GM23338 (cell line): Measurements from ENCODE around the gene KIRREL3. TPM values are rescaled to one million over a fixed set of nuclear protein-coding genes. Genes with fewer than 3 reads are reported as not detected.

Experiments
- ATAC-seq: fragments of 200-7000 bp; cut with Tn5 transposase; 3 replicates; pipeline ENCODE4 v1.9.1; 2020
- DNase-seq: peaks from one replicate; pipeline ENCODE4 v3.0.0-alpha.2; 2015; ENCODE audit warnings: low spot score
- H2AFZ ChIP-seq: fragments of 200-600 bp; sonication (generic); 2 replicates; pipeline ENCODE4 v1.8.0; 2016; ENCODE audit warnings: antibody characterized with exemption, mild to moderate bottlenecking, moderate library complexity
- H3F3A ChIP-seq: fragments of 200-600 bp; sonication (generic); replicated peaks from 2 replicates; pipeline ENCODE4 v1.8.0; 2017; ENCODE audit warnings: antibody characterized with exemption, mixed run types, low read depth
- H3K27ac ChIP-seq: fragments of 200-600 bp; sonication (generic); 2 replicates; pipeline ENCODE4 v1.6.1; 2016; ENCODE audit warnings: low read depth
- H3K27me3 ChIP-seq: fragments of 200-600 bp; sonication (generic); 2 replicates; pipeline ENCODE4 v1.8.0; 2016; ENCODE audit warnings: mild to moderate bottlenecking, mixed run types, moderate library complexity; ENCODE audit not compliant: insufficient read depth
- H3K36me3 ChIP-seq: fragments of 200-600 bp; sonication (generic); 2 replicates; pipeline ENCODE4 v1.8.0; 2016; ENCODE audit warnings: mild to moderate bottlenecking; ENCODE audit not compliant: insufficient read depth
- H3K4me1 ChIP-seq: fragments of 200-600 bp; sonication (generic); 2 replicates; pipeline ENCODE4 v1.8.0; 2016; ENCODE audit warnings: mild to moderate bottlenecking, moderate library complexity; ENCODE audit not compliant: insufficient read depth
- H3K4me2 ChIP-seq: fragments of 200-600 bp; sonication (generic); 2 replicates; pipeline ENCODE4 v1.7.1; 2017; ENCODE audit warnings: mixed run types
- H3K4me3 ChIP-seq: fragments of 200-600 bp; sonication (generic); 2 replicates; pipeline ENCODE4 v1.6.1; 2016; ENCODE audit warnings: mixed run types
- H3K79me2 ChIP-seq: fragments of 200-600 bp; sonication (generic); replicated peaks from 2 replicates; pipeline ENCODE4 v1.8.0; 2017; ENCODE audit warnings: mild to moderate bottlenecking; ENCODE audit not compliant: insufficient read depth
- H3K9me2 ChIP-seq: fragments of 200-600 bp; sonication (generic); 2 replicates; pipeline ENCODE4 v1.8.0; 2017; ENCODE audit not compliant: insufficient read depth
- H4K20me1 ChIP-seq: fragments of 200-600 bp; sonication (generic); replicated peaks from 2 replicates; pipeline ENCODE4 v1.8.0; 2017; ENCODE audit warnings: mild to moderate bottlenecking; ENCODE audit not compliant: insufficient read depth
- H3K27ac Mint-ChIP-seq: 2 replicates; pipeline ENCODE4 v1.8.0; 2020; ENCODE audit warnings: inconsistent platforms, mild to moderate bottlenecking, moderate library complexity, mixed read lengths
- H3K27me3 Mint-ChIP-seq: 3 replicates; pipeline ENCODE4 v1.8.0; 2022; ENCODE audit warnings: low read depth, mild to moderate bottlenecking, moderate library complexity, mixed read lengths, inconsistent platforms; ENCODE audit not compliant: insufficient read depth, poor library complexity
- H3K36me3 Mint-ChIP-seq: 3 replicates; pipeline ENCODE4 v1.8.0; 2021; ENCODE audit warnings: low read depth, mild to moderate bottlenecking, inconsistent platforms, moderate library complexity, mixed read lengths
- H3K4me1 Mint-ChIP-seq: 3 replicates; pipeline ENCODE4 v1.8.0; 2020; ENCODE audit warnings: mild to moderate bottlenecking, inconsistent platforms, mixed read lengths
- H3K4me3 Mint-ChIP-seq: 3 replicates; pipeline ENCODE4 v1.8.0; 2021; ENCODE audit warnings: moderate library complexity, mild to moderate bottlenecking, inconsistent platforms, mixed read lengths
- H3K9me3 Mint-ChIP-seq: 3 replicates; pipeline ENCODE4 v1.8.0; 2020; ENCODE audit warnings: moderate library complexity, mild to moderate bottlenecking, inconsistent platforms, mixed read lengths
- CREB1 ChIP-seq: fragments of 250-450 bp; sonication (Bioruptor Pico); IDR thresholded peaks from 2 replicates; pipeline ENCODE4 v1.5.0; 2020; ENCODE audit warnings: low read depth, mild to moderate bottlenecking, moderate library complexity
- EZH2 ChIP-seq: fragments of 200-600 bp; sonication (generic); IDR thresholded peaks from one replicate; pipeline ENCODE4 v1.8.0; 2017; ENCODE audit warnings: antibody characterized with exemption, mild to moderate bottlenecking, low read depth; ENCODE audit not compliant: unreplicated experiment
- EZH2phosphoT487 ChIP-seq: fragments of 200-600 bp; sonication (generic); IDR thresholded peaks from one replicate; pipeline ENCODE4 v1.8.1; 2018; ENCODE audit warnings: antibody characterized with exemption; ENCODE audit not compliant: unreplicated experiment
- JUNB ChIP-seq: IDR thresholded peaks from one replicate; pipeline ENCODE4 v1.6.1; 2016; ENCODE audit warnings: antibody characterized with exemption; ENCODE audit not compliant: unreplicated experiment
- NANOG ChIP-seq: IDR thresholded peaks from 2 replicates; pipeline ENCODE4 v1.6.1; 2016; ENCODE audit warnings: antibody characterized with exemption, borderline replicate concordance
- POLR2AphosphoS5 ChIP-seq: IDR thresholded peaks from 2 replicates; pipeline ENCODE4 v1.6.1; 2016; ENCODE audit warnings: antibody characterized with exemption, low read depth
- STAT1 ChIP-seq: IDR thresholded peaks from one replicate; pipeline ENCODE4 v1.6.1; 2016; ENCODE audit warnings: antibody characterized with exemption; ENCODE audit not compliant: unreplicated experiment
- ZNF114 ChIP-seq: fragments of 250-450 bp; sonication (Bioruptor Pico); IDR thresholded peaks from 2 replicates; pipeline ENCODE4 v1.5.0; 2020; ENCODE audit warnings: mild to moderate bottlenecking, moderate library complexity
- ZNF331 ChIP-seq: fragments of 250-450 bp; sonication (Bioruptor Pico); IDR thresholded peaks from 2 replicates; pipeline ENCODE4 v1.5.0; 2020; ENCODE audit warnings: low read depth, mild to moderate bottlenecking, moderate library complexity
- polyA plus RNA-seq: library from polyadenylated mRNA; unstranded; fragments of >200 nt; fragmentation: Nextera tagmentation; extraction: Ambion mirVana; gene quantifications from 2 replicates; pipeline ENCODE4 v1.2.1, GENCODE V29; 2016
- total RNA-seq: library from RNA; depleted of rRNA; stranded (reverse); fragments of >200 nt; shearing (Covaris generic); gene quantifications from 2 replicates; pipeline ENCODE4 v1.2.3, GENCODE V29; 2014
- TF ChIP-seq, protein P1 (sequence below), 2 experiments: fragments of 200-600 bp in 1 of 2; sonication (generic) in 1 of 2; conservative IDR thresholded peaks; 2 replicates each; pipeline versions ENCODE4 v1.5.1 to v1.6.1; 2016 to 2017; ENCODE audit warnings: antibody characterized with exemption in 2 of 2, low read depth in 2 of 2, mild to moderate bottlenecking in 2 of 2, moderate library complexity in 1 of 2
- TF ChIP-seq, protein P2 (sequence below): IDR thresholded peaks from 2 replicates; pipeline ENCODE4 v1.6.1; 2016; ENCODE audit warnings: antibody characterized with exemption
- TF ChIP-seq, protein P3 (sequence below): IDR thresholded peaks from one replicate; pipeline ENCODE4 v1.6.1; 2018; ENCODE audit warnings: antibody characterized with exemption; ENCODE audit not compliant: unreplicated experiment
- TF ChIP-seq, protein P4 (sequence below): fragments of 250-450 bp; sonication (Bioruptor Pico); IDR thresholded peaks from 2 replicates; pipeline ENCODE4 v1.5.0; 2020; ENCODE audit warnings: mild to moderate bottlenecking, moderate library complexity

KIRREL3 gene
- total and polyA plus RNA-seq, 2 experiments from 2014 or later: 0.13 to 1.5 TPM

DNA sequence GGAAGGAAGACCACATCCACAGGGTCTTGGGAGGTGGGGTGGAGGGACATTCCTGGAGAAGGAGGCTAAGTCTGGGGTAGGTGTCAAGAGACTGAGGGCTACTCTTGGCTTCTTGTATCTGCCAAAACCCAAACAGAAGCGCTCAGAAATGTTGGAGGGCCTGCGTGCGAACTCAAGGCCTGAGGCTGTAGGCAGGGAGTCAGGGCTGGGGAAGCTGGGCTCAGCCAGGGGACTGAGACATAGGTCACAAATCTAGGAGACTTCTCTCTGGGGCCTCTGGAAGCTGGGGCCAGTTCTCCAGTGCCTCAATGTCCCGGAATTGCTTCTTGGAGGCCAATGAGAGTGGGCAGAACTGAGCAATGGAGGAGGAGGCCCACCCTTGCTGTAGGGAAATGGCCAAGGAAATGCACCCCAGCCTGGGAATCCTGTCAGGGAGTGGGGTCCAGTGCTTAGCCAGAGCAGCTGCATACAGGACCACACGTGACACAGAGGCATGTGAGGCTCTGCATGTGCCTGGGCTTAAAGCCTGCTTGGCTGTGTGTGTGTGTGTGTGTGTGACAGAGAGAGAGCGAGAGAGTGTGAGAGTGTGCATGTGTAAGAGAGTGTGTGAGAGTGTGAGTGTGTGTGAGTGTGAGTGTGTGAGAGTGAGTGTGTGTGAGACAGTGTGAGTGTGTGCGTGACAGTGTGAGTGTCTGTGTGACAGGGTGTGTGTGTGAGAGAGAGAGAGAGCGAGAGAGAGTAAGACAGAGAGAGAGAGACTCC lies 503.8 kb downstream of the KIRREL3 start:
- H3K4me1 Mint-ChIP-seq: peaks cover 51% of the 10 kb centered on the region
- H3K27ac Mint-ChIP-seq: no peak overlapping the region; the same call in 1 of the 2 replicates
- Histone ChIP-seq H2AFZ (peak overlapping the region; percentile 93; the same call in 1 of the 2 replicates), H3K27ac (no peak overlapping the region), H3K79me2 (no peaks in the 10 kb centered on the region), H4K20me1 (no peaks in the 10 kb centered on the region), H3K4me1 (peaks cover 27% of the 10 kb centered on the region), H3K4me2 (no peak overlapping the region), H3K27me3 (no peaks in the 10 kb centered on the region), H3K36me3 (no peaks in the 10 kb centered on the region), H3K4me3 (no peak overlapping the region), H3F3A (no peaks in the 10 kb centered on the region), H3K9me2 (no peaks in the 10 kb centered on the region)
- DNase-seq (no peak), ATAC-seq (no peak)
- TF ChIP-seq, protein P1, sequence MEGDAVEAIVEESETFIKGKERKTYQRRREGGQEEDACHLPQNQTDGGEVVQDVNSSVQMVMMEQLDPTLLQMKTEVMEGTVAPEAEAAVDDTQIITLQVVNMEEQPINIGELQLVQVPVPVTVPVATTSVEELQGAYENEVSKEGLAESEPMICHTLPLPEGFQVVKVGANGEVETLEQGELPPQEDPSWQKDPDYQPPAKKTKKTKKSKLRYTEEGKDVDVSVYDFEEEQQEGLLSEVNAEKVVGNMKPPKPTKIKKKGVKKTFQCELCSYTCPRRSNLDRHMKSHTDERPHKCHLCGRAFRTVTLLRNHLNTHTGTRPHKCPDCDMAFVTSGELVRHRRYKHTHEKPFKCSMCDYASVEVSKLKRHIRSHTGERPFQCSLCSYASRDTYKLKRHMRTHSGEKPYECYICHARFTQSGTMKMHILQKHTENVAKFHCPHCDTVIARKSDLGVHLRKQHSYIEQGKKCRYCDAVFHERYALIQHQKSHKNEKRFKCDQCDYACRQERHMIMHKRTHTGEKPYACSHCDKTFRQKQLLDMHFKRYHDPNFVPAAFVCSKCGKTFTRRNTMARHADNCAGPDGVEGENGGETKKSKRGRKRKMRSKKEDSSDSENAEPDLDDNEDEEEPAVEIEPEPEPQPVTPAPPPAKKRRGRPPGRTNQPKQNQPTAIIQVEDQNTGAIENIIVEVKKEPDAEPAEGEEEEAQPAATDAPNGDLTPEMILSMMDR (conservative IDR thresholded peaks at IDR 0.05; ENCODE audit: low read depth in 2 of 2): no peak
- TF ChIP-seq, protein P2, sequence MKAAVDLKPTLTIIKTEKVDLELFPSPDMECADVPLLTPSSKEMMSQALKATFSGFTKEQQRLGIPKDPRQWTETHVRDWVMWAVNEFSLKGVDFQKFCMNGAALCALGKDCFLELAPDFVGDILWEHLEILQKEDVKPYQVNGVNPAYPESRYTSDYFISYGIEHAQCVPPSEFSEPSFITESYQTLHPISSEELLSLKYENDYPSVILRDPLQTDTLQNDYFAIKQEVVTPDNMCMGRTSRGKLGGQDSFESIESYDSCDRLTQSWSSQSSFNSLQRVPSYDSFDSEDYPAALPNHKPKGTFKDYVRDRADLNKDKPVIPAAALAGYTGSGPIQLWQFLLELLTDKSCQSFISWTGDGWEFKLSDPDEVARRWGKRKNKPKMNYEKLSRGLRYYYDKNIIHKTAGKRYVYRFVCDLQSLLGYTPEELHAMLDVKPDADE: no peak
- TF ChIP-seq EZH2: no peak
- TF ChIP-seq NANOG: no peak
- TF ChIP-seq STAT1: no peak
- TF ChIP-seq, protein P3, sequence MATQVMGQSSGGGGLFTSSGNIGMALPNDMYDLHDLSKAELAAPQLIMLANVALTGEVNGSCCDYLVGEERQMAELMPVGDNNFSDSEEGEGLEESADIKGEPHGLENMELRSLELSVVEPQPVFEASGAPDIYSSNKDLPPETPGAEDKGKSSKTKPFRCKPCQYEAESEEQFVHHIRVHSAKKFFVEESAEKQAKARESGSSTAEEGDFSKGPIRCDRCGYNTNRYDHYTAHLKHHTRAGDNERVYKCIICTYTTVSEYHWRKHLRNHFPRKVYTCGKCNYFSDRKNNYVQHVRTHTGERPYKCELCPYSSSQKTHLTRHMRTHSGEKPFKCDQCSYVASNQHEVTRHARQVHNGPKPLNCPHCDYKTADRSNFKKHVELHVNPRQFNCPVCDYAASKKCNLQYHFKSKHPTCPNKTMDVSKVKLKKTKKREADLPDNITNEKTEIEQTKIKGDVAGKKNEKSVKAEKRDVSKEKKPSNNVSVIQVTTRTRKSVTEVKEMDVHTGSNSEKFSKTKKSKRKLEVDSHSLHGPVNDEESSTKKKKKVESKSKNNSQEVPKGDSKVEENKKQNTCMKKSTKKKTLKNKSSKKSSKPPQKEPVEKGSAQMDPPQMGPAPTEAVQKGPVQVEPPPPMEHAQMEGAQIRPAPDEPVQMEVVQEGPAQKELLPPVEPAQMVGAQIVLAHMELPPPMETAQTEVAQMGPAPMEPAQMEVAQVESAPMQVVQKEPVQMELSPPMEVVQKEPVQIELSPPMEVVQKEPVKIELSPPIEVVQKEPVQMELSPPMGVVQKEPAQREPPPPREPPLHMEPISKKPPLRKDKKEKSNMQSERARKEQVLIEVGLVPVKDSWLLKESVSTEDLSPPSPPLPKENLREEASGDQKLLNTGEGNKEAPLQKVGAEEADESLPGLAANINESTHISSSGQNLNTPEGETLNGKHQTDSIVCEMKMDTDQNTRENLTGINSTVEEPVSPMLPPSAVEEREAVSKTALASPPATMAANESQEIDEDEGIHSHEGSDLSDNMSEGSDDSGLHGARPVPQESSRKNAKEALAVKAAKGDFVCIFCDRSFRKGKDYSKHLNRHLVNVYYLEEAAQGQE: no peak
- TF ChIP-seq EZH2phosphoT487: no peak
- TF ChIP-seq CREB1 (CRISPR knock-in tag): no peak
- TF ChIP-seq, protein P4, sequence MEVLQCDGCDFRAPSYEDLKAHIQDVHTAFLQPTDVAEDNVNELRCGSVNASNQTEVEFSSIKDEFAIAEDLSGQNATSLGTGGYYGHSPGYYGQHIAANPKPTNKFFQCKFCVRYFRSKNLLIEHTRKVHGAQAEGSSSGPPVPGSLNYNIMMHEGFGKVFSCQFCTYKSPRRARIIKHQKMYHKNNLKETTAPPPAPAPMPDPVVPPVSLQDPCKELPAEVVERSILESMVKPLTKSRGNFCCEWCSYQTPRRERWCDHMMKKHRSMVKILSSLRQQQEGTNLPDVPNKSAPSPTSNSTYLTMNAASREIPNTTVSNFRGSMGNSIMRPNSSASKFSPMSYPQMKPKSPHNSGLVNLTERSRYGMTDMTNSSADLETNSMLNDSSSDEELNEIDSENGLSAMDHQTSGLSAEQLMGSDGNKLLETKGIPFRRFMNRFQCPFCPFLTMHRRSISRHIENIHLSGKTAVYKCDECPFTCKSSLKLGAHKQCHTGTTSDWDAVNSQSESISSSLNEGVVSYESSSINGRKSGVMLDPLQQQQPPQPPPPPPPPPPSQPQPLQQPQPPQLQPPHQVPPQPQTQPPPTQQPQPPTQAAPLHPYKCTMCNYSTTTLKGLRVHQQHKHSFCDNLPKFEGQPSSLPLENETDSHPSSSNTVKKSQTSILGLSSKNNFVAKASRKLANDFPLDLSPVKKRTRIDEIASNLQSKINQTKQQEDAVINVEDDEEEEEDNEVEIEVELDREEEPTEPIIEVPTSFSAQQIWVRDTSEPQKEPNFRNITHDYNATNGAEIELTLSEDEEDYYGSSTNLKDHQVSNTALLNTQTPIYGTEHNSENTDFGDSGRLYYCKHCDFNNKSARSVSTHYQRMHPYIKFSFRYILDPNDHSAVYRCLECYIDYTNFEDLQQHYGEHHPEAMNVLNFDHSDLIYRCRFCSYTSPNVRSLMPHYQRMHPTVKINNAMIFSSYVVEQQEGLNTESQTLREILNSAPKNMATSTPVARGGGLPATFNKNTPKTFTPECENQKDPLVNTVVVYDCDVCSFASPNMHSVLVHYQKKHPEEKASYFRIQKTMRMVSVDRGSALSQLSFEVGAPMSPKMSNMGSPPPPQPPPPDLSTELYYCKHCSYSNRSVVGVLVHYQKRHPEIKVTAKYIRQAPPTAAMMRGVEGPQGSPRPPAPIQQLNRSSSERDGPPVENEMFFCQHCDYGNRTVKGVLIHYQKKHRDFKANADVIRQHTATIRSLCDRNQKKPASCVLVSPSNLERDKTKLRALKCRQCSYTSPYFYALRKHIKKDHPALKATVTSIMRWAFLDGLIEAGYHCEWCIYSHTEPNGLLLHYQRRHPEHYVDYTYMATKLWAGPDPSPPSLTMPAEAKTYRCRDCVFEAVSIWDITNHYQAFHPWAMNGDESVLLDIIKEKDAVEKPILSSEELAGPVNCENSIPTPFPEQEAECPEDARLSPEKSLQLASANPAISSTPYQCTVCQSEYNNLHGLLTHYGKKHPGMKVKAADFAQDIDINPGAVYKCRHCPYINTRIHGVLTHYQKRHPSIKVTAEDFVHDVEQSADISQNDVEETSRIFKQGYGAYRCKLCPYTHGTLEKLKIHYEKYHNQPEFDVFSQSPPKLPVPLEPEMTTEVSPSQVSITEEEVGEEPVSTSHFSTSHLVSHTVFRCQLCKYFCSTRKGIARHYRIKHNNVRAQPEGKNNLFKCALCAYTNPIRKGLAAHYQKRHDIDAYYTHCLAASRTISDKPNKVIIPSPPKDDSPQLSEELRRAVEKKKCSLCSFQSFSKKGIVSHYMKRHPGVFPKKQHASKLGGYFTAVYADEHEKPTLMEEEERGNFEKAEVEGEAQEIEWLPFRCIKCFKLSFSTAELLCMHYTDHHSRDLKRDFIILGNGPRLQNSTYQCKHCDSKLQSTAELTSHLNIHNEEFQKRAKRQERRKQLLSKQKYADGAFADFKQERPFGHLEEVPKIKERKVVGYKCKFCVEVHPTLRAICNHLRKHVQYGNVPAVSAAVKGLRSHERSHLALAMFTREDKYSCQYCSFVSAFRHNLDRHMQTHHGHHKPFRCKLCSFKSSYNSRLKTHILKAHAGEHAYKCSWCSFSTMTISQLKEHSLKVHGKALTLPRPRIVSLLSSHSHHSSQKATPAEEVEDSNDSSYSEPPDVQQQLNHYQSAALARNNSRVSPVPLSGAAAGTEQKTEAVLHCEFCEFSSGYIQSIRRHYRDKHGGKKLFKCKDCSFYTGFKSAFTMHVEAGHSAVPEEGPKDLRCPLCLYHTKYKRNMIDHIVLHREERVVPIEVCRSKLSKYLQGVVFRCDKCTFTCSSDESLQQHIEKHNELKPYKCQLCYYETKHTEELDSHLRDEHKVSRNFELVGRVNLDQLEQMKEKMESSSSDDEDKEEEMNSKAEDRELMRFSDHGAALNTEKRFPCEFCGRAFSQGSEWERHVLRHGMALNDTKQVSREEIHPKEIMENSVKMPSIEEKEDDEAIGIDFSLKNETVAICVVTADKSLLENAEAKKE (CRISPR knock-in tag): no peak
- TF ChIP-seq JUNB: no peak
- TF ChIP-seq POLR2AphosphoS5: no peak
- TF ChIP-seq ZNF331 (CRISPR knock-in tag): no peak
- TF ChIP-seq ZNF114 (CRISPR knock-in tag): no peak
- no peaks in the 10 kb centered on the region; the same call in 2 of the 3 replicates for H3K9me3 Mint-ChIP-seq
- no peaks in the 10 kb centered on the region for H3K36me3 Mint-ChIP-seq
- H3K27me3 Mint-ChIP-seq: peaks cover 3% of the 10 kb centered on the region
- no peak overlapping the region for H3K4me3 Mint-ChIP-seq
